Subcutaneous abdominal adipose tissue (tissue), 5 donors: ENCODE results near the gene B3GAT2.
A peak's percentile ranks its signal among the peaks of the same experiment; 100 is the strongest.

Experiments
- H3K27ac ChIP-seq: one replicate; pipeline ENCODE4 v1.7.0; 2013; ENCODE audit warnings: low read depth, mild to moderate bottlenecking, inconsistent platforms, low read length, moderate library complexity
- H3K27me3 ChIP-seq, 5 donors: one replicate each; pipeline ENCODE4 v1.7.0; 2013; ENCODE audit warnings: low read length in 5 of 5, inconsistent platforms in 1 of 5; ENCODE audit not compliant: control insufficient read depth in 5 of 5, insufficient read depth in 4 of 5
- H3K36me3 ChIP-seq, 5 donors: one replicate each; pipeline ENCODE4 v1.7.0; 2013; ENCODE audit warnings: low read length in 5 of 5; ENCODE audit not compliant: control insufficient read depth in 5 of 5, insufficient read depth in 5 of 5
- H3K4me1 ChIP-seq, 5 donors: one replicate each; pipeline ENCODE4 v1.7.0; 2013; ENCODE audit warnings: low read length in 5 of 5, mild to moderate bottlenecking in 3 of 5, moderate library complexity in 1 of 5; ENCODE audit not compliant: control insufficient read depth in 5 of 5, insufficient read depth in 5 of 5
- H3K4me3 ChIP-seq, 5 donors: one replicate each; pipeline ENCODE4 v1.7.0; 2013; ENCODE audit warnings: low read length in 5 of 5, low read depth in 1 of 5
- H3K9ac ChIP-seq, 5 donors: one replicate each; pipeline ENCODE4 v1.7.0; 2013; ENCODE audit warnings: low read length in 5 of 5, mild to moderate bottlenecking in 4 of 5, moderate library complexity in 3 of 5
- H3K9me3 ChIP-seq, 5 donors: one replicate each; pipeline ENCODE4 v1.7.0; 2013; ENCODE audit warnings: low read length in 5 of 5; ENCODE audit not compliant: control insufficient read depth in 5 of 5
- donor health status: healthy.
- donor health status: healthy.
- donor health status: healthy.
- donor health status: healthy.
- donor health status: healthy.

B3GAT2 gene, protein sequence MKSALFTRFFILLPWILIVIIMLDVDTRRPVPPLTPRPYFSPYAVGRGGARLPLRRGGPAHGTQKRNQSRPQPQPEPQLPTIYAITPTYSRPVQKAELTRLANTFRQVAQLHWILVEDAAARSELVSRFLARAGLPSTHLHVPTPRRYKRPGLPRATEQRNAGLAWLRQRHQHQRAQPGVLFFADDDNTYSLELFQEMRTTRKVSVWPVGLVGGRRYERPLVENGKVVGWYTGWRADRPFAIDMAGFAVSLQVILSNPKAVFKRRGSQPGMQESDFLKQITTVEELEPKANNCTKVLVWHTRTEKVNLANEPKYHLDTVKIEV

DNA sequence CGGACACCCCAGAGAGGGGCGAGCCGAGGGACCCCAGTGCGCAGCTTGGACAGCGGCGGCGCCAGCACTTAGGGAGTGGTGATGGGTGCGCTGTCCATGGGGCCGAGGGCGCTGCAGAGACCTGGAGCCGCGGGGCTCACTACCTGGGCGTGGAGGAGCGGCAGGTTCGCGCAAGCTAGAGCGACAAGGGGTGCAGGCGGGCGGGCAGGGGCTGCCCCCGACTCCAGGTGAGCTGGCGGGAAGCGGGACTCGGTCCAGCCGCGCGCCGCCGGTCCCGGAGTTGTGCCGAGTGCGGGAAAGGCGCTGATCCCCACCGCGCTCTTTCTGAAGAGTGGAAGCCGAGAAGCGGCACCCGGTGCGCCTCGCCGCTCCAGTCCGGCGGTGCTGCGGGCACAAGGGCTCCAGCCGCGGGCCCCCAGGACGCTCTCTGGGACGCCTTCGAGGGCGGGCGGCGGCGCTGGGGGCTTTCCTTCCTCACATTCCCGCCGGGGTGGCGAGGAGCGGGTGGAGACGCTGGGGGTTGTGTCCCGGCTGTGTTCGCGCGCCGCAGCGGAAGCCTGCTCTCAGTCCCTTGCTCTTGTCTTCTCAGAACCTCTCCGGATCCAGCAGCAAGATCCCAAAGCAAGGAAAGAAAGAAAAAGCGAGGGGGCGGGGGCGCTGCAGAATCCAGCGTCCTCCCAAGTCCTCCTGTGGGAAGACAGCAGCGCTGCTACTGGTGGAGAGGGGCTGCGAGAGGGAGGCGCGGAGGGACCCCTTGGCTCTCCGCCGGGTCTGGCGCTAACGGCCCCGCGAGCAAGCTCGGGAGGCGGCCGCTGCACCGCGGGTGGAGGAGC is at the start of gene B3GAT2:
Gene B3GAT2 (minus strand): TSS at position 610 of the 833 bp plus-strand sequence. CDS start 631 bp downstream, outside the sequence.
- H3K4me1 ChIP-seq = peaks cover 0 to 23% (median 21%) of the 10 kb centered on the region in 5 donors
- H3K36me3 ChIP-seq = no peaks in the 10 kb centered on the region
- peaks cover 4 to 28% (median 25%) of the 10 kb centered on the region in 5 donors for H3K27me3 ChIP-seq
- H3K4me3 ChIP-seq = peak within 1 kb of the TSS; percentile 56 to 79 (median 66)
- H3K9ac ChIP-seq = peak within 1 kb of the TSS in 1 of 5 donors; percentile 41
- H3K9me3 ChIP-seq = no peaks in the 10 kb centered on the region
- H3K27ac ChIP-seq = no peak within 1 kb of the TSS

DNA sequence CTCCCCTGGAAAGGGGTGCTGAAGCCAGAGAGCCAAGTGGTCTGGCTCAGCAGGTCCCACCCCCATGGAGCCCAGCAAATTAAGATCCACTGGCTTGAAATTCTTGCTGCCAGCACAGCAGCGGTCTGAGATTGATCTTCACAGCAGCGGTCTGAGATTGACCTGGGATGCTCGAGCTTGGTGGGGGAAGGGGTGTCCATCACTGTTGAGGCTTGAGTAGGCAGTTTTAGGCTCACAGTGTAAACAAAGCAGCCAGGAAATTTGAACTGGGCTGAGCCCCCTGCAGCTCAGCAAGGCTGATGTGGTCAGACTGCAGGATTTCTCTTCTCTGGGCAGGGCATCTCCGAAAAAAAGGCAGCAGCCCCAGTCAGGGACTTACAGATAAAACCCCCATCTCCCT is 41.3 kb upstream of the B3GAT2 start:
- H3K4me3 ChIP-seq = no peak overlapping the region

DNA sequence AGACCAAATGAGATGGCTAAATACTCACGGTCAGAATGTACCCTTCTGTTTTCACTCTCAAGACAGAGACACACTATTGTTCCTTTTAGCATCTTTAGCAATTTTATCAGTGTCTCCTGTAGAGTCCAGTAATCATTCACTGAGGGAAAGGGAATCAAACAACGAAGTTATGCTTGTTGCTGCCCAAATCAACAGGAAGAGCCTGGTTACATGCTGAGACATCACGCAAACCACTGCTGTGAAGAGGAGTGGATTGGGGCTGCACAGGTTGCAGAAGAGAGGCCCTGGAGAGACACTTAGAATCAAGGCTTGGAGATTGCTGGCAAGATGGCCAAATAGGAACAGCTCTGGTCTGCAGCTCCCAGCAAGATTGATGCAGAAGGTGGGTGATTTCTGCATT is 40.5 kb upstream of the B3GAT2 start:
- Histone ChIP-seq H3K27ac (no peak overlapping the region), H3K9me3 (no peaks in the 10 kb centered on the region), H3K36me3 (no peaks in the 10 kb centered on the region), H3K27me3 (peaks cover 0 to 3% (median 0%) of the 10 kb centered on the region in 5 donors), H3K4me3 (no peak overlapping the region), H3K9ac (no peak overlapping the region), H3K4me1 (no peaks in the 10 kb centered on the region)

More for the DNA sequence above, 41.3 kb upstream of the B3GAT2 start:
- H3K4me1 ChIP-seq = no peaks in the 10 kb centered on the region
- peaks cover 0 to 3% (median 0%) of the 10 kb centered on the region in 5 donors for H3K27me3 ChIP-seq
- no peak overlapping the region for H3K27ac ChIP-seq
- H3K9me3 ChIP-seq = no peaks in the 10 kb centered on the region
- no peak overlapping the region for H3K9ac ChIP-seq
- H3K36me3 ChIP-seq = no peaks in the 10 kb centered on the region

DNA sequence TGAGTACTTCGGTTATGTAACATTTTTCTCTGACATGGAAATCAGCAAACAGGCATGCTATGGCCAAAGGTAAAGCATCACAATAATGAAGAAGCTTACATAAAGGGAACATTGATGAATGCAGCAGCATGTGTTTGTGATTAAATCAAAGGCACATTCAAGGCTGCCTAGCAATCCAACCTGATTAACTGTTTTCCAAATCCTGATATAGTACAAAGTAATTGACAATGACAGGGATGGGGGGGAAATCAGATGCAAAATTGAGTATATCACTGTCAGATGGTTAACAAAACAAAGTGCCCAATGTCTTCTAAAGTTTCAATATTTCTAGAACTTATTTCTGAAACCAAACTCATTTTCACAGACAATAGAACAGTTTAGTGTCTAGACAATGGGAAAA is 39.2 kb upstream of the B3GAT2 start:
- peaks cover 0 to 3% (median 0%) of the 10 kb centered on the region in 5 donors for H3K27me3 ChIP-seq
- H3K4me3 ChIP-seq = no peak overlapping the region
- H3K9ac ChIP-seq = no peak overlapping the region
- no peak overlapping the region for H3K27ac ChIP-seq
- H3K9me3 ChIP-seq = no peaks in the 10 kb centered on the region
- H3K4me1 ChIP-seq = no peaks in the 10 kb centered on the region
- H3K36me3 ChIP-seq = no peaks in the 10 kb centered on the region

DNA sequence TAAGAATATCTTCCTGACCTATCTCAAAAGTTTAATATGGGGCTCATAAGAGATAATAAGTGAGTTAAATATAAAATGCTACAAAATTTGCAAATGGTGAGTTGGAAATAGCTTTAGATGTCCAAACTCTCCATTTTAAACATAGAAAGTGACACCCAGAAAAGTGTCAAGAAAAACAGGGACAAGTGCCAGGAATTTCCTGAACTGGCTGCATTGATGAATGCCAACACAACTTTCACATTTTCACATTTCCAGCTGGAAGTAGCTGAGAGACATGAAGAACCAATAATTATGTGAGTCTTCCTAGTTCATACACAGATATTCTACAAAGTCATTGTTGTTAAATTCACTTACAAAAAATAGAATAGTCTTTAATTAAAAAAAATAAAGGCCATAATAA is 38.6 kb upstream of the B3GAT2 start:
- H3K4me3 ChIP-seq = no peak overlapping the region
- no peak overlapping the region for H3K9ac ChIP-seq
- no peaks in the 10 kb centered on the region for H3K4me1 ChIP-seq
- peaks cover 0 to 3% (median 0%) of the 10 kb centered on the region in 5 donors for H3K27me3 ChIP-seq
- no peaks in the 10 kb centered on the region for H3K9me3 ChIP-seq
- no peak overlapping the region for H3K27ac ChIP-seq
- H3K36me3 ChIP-seq = no peaks in the 10 kb centered on the region

DNA sequence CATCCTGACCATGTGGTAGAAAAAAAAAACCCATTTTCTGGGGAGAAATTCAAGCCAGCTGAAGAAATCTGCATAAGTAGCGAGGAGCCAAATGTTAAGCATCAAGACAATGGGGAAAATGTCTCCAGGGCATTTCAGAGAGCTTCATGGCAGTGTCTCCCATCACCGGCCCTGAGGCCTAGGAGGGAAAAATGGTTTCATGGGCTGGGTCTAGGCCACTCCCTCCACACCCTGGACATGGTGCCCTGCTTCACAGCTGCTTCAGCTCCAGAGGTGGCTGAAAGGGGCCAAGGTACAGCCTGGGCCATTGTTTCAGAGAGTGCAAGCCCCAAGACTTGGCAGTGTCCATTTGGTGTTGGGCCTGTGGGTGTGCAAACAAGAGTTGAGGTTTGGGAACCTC is 34.4 kb upstream of the B3GAT2 start:
- H3K9ac ChIP-seq = no peak overlapping the region
- no peaks in the 10 kb centered on the region for H3K27me3 ChIP-seq
- H3K4me1 ChIP-seq = no peaks in the 10 kb centered on the region
- H3K9me3 ChIP-seq = no peaks in the 10 kb centered on the region
- H3K4me3 ChIP-seq = no peak overlapping the region
- no peaks in the 10 kb centered on the region for H3K36me3 ChIP-seq
- no peak overlapping the region for H3K27ac ChIP-seq

DNA sequence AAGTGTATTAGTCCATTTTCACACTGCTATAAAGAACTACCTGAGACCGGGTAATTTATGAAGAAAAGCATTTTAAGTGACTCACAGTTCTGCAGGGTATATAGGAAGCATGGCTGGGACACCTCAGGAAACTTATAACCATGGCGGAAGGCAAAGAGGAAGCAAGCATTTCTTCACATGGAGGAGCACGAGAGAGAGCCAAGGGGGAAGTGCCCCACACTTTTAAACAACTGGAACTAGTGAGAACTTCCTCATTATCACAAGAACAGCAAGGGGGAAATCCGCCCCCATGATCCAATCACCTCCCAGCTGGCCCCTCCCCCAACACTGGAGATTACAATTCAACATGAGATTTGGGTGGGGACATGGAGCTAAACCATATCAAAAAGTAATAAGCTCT is 28.3 kb upstream of the B3GAT2 start:
- H3K36me3 ChIP-seq = no peaks in the 10 kb centered on the region
- H3K9me3 ChIP-seq = peaks cover 0 to 5% (median 0%) of the 10 kb centered on the region in 5 donors
- H3K27ac ChIP-seq = no peak overlapping the region
- no peak overlapping the region for H3K9ac ChIP-seq
- H3K4me3 ChIP-seq = no peak overlapping the region
- no peaks in the 10 kb centered on the region for H3K27me3 ChIP-seq
- H3K4me1 ChIP-seq = no peaks in the 10 kb centered on the region

DNA sequence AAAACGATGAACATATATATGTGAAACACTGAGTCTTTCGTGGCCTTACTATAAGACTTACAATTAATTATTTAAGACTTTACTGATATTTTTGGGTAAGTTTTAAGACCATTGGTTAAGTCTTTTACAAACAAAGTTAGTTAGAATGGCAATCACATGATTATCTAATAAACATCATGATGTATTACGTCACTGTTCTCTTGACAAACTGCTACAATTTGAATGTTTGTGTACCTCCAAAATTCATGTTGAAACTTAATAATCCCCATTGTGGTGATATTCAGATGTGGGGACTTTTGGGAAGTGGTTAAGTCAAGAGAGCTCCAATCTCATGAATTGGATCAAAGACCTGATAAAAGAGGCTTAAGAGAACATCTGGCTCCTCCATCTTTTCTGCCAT is 25.9 kb upstream of the B3GAT2 start:
- Histone ChIP-seq H3K9ac (no peak overlapping the region), H3K27me3 (no peaks in the 10 kb centered on the region), H3K4me1 (no peaks in the 10 kb centered on the region), H3K4me3 (no peak overlapping the region), H3K36me3 (no peaks in the 10 kb centered on the region), H3K27ac (no peak overlapping the region), H3K9me3 (peaks cover 0 to 5% (median 0%) of the 10 kb centered on the region in 5 donors)

DNA sequence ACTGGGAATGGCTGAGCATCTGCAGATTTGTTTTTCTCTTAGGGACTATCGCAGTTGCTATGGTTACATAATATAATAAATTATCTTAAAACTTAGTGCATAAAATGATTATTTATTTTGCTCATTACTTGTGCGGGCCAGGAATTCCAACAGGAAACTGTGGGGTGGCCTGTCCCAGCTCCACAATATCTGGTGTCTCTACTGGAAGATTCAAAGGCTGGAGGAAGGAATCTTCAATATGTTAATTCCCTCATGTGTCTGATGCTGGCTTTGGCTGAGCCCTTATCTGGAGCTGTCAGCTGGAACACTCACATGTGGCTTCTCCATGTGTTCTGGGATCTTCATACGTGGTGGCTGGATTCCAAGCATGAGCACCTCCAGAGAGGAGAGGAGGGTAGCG is 23.9 kb upstream of the B3GAT2 start:
- H3K4me1 ChIP-seq = no peaks in the 10 kb centered on the region
- no peaks in the 10 kb centered on the region for H3K27me3 ChIP-seq
- H3K9me3 ChIP-seq = peaks cover 0 to 5% (median 0%) of the 10 kb centered on the region in 5 donors
- no peak overlapping the region for H3K9ac ChIP-seq
- no peak overlapping the region for H3K4me3 ChIP-seq
- H3K36me3 ChIP-seq = no peaks in the 10 kb centered on the region
- no peak overlapping the region for H3K27ac ChIP-seq

DNA sequence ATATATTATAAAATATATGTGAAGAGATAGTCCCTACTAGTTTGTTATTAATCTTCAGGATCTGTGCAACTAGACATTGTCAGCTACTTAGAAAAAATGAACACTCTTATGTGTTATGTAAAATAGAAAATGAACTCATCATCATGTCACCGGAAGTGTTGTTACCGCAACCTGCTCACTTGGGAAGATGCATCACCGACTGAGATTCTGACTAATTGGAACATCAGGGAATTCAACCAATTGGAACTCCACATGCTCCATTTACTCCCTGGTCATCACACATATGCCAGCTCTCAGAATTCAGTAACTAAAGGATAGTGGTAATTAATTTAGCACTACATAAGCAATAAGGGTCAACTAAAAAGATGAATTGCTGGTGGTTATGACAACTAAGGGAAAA is 16.7 kb upstream of the B3GAT2 start:
- H3K36me3 ChIP-seq = no peaks in the 10 kb centered on the region
- H3K4me3 ChIP-seq = no peak overlapping the region
- H3K27ac ChIP-seq = no peak overlapping the region
- H3K9me3 ChIP-seq = no peaks in the 10 kb centered on the region
- H3K27me3 ChIP-seq = no peaks in the 10 kb centered on the region
- H3K9ac ChIP-seq = no peak overlapping the region
- no peaks in the 10 kb centered on the region for H3K4me1 ChIP-seq
